Ovary (tissue), 3 donors: Measurements from ENCODE around the gene SH3GL1.

ENCODE experiments used
- CTCF ChIP-seq, 3 donors: fragments of 450-650 bp in 2 of 3; fragments of 200-600 bp in 1 of 3; IDR thresholded peaks; one replicate each; pipeline versions ENCODE4 v1.5.1 to v1.8.0; 2016 to 2022; ENCODE audit warnings: antibody characterized with exemption in 3 of 3, mild to moderate bottlenecking in 1 of 3
- POLR2A ChIP-seq: fragments of 450-650 bp; IDR thresholded peaks from one replicate; pipeline ENCODE4 v1.6.1; 2017; ENCODE audit warnings: antibody characterized with exemption, mild to moderate bottlenecking, moderate library complexity
- donor health status: DM: no; HTN: no; CAD: no.

- TF ChIP-seq CTCF (IDR thresholded peaks at IDR 0.05), result no peak
- no peak for TF ChIP-seq POLR2A
Measured at GRCh38 chr19:4430760-4431159, 30.4 kb upstream of the SH3GL1 start.
